Stimulated activated CD4-positive, alpha-beta T cell treated with anti-CD3 and anti-CD28 coated beads, Interleukin-4, amount 100 ng/mL, for 24 hours (primary cell): ENCODE results near the gene MARCHF10.

Experiments used
- DNase-seq: peaks from one replicate; pipeline ENCODE4 v3.0.0-alpha.2; 2020

MARCHF10 gene

GRCh38 chr17:62674363-62674739, 133.8 kb downstream of the MARCHF10 start:
- DNase-seq = no peak

DNA sequence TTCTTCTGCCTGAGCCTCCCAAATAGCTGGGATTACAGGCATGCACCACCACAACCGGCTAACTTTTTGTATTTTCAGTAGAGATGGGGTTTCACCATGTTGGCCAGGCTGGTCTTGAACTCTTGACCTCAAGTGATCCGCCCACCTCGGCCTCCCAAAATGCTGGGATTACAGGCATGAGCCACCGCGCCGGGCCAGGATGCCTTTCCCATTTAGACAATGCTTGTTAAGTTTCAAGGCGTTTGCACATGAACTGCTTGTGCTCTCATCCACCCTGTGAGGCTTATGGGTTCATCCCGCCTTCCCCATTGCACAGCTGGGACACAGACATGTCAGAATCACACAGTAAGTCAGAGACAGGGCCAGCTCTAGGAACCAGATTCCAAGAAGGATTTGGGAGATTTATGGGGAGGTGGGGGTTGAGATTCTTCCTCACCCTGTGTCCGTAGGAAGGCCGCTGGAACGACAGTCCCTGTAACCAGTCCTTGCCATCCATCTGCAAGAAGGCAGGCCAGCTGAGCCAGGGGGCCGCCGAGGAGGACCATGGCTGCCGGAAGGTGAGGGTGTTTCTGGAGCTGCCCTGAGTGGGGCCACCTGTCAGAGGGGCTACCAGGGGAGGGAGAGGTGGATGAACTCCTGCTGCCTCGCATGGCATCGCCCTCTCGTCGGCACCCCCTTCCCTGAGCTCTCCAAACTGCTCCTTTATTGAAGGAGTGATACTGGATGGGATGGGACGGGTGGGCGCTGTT, 134.3 kb downstream of the MARCHF10 start:
- no peak for DNase-seq

- no peak for DNase-seq
Measured at GRCh38 chr17:62672957-62673356, 135.2 kb downstream of the MARCHF10 start.

GRCh38 chr17:62671553-62671952, 136.6 kb downstream of the MARCHF10 start:
- DNase-seq = no peak

GRCh38 chr17:62670202-62670821, 137.8 kb downstream of the MARCHF10 start:
- no peak for DNase-seq

DNA sequence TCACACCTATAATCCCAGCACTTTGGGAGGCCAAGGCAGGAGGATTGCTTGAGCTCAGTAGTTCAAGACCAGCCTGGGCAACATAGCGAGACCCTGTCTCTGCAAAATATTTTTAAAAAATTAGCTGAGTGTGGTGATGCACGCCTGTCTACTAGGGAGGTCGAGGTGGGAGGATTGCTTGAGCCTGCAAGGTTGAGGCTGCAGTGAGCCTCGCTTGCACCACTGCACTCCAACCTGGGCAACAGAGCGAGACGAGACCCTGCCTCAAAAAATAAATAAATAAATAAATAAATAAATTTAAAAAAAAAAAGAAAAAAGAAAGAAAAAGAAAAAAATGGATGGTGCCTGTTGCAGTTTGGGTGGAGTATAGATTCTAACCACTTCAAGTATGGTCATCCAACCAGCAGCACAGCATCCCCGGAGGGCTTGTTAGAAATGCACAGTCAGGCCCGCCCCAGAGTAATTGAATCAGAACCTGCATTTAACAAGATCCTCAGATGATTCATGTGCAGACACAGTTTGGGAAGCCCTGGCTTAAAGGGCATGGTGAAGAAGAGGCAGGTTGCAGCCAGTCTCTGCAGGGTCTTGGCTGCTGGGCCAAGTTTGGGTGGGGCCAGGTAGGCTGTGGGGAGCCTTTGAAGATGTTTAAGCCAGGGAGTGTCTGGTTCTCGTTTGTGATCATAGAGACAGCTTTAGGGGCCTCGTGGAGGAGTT, 139.9 kb downstream of the MARCHF10 start:
- no peak for DNase-seq

GRCh38 chr17:62666801-62667591, 141.1 kb downstream of the MARCHF10 start:
- DNase-seq = no peak

GRCh38 chr17:62666061-62666800, 141.9 kb downstream of the MARCHF10 start:
- DNase-seq = no peak

DNA sequence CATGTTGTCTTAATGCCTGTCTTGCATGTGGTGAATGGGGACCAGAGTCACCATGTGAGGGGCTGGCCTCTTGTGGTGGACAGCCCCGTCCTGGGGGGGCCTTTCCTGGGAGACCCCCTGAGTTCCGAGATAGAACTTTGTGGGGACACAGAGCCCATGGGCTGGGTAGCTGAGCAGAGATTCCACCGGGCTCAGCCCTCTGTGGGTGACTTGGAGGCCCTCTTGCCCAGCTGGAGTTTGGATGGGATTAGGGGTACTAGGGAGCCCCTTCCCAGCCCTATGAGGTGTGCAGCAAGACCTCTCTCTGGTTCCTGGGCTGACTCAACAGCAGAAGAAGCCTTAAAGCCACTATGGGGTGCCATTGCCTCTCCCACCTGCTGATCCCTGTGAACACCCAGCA, 142.5 kb downstream of the MARCHF10 start:
- no peak for DNase-seq

GRCh38 chr17:62664336-62665120, 143.6 kb downstream of the MARCHF10 start:
- no peak for DNase-seq

DNA sequence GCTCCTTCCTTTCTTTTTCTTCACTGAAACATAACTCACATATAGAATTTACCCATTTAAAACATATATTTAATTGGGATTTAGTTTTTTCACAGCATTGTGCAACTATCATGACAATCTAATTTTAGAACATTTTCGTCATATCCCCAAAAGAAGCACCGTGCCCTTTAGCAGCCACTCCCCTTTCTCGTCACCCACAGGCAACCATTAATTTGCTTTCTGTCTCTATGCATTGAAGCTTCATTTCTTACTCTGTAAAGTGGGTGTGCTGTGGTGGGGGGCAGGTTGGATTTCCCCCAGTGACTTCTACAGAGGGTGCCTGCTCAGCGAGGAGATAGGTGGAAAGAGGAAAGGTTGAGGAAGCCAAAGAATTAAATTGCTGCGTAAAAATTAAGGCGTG, 144.8 kb downstream of the MARCHF10 start:
- DNase-seq = no peak

- DNase-seq = no peak
Measured at GRCh38 chr17:62662855-62663254, 145.3 kb downstream of the MARCHF10 start.

GRCh38 chr17:62661337-62661736, 146.8 kb downstream of the MARCHF10 start:
- DNase-seq = no peak

GRCh38 chr17:62660629-62661118, 147.4 kb downstream of the MARCHF10 start:
- no peak for DNase-seq

DNA sequence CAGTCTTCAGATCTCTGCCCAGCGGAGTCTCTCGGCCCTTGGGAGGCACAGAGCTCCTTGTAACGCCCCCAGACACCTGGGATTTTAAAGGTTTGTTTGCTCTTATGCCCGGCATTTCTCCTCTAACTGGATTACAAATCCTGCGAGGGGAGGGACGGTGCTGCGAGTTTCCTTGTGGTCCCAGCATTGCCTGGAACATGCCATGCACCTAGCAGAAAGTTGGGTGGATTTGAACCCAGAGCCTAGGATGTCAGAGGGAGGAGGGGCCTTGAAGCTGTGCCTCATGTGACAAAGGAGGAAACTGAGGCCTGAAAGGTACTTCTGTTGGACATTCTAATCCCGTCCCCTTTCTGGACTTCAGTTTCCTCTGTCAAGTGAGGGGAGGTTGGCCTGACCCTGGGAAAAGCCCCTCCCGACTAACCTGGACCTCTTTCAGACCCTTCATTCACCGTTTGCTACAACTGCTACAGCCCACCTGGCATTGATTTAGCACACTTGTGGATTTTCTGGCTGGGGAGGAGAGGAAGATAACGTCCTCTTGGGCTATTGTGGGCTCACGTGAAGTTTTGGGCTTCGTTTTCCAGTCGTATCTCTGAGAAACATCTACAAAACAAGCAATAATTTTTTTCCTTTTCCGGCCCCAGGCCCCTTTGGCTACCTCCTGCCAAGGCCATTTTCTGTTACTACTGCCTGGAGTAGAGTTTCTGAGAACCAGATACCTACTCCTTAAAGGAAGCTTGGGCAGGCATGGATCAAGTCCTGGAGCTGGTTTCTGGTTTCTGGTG, 149.8 kb downstream of the MARCHF10 start:
- DNase-seq = no peak

- no peak for DNase-seq
Measured at GRCh38 chr17:62657690-62658089, 150.4 kb downstream of the MARCHF10 start.

DNA sequence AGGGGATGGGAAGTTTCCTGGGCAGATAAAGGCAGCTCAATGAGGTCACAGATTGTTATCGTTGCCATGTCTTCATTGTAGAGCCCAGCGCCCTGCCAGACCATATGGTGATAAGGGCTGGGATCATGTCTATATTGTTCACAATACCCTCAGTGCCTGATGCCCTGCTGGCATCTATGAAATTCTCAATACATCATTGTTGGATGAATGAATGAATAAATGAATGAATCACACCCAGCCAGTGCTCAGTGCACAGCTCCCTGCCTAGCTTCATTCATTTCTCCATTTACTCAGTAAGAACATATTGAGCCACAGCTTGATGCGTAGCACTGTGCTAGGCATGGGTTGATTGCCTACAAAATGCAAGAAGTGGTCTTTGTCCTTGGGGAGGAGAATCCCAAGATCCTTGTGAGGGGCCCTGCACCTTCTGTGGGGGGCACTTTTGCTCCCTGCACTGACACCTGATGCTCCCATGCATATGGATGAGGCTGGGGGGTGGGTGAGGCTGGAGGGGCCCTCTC, 150.9 kb downstream of the MARCHF10 start:
- no peak for DNase-seq

DNA sequence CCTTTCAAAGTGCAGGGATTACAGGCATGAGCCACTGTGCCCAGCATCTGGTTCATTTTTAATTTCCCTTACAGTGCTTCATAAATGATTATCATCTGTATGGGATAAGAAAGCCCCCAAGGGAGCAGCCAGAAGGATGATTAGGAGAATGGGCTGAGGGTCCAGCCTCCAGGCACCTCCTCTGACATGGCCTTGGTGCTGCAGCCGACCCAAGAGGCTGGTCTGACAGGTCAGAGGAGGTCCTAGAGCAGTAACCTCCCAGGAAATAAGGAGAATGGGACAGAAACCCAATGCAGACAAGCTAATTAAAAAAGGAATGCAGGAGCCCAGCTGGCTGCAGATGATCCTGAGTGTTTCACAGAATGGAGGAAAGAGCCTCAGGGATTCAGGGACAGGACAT, 151.7 kb downstream of the MARCHF10 start:
- DNase-seq = no peak

GRCh38 chr17:62655656-62656055, 152.5 kb downstream of the MARCHF10 start:
- no peak for DNase-seq
